Adrenal gland (tissue), 12 donors: ENCODE results near the gene HEPH. TPM values are rescaled to one million over a fixed set of nuclear protein-coding genes. Genes with fewer than 3 reads are reported as not detected.

ENCODE experiments used
- DNase-seq, 7 donors: peaks; one replicate each; pipeline ENCODE4 v3.0.0-alpha.2; 2019 to 2020
- H3K27ac ChIP-seq, 5 donors: fragments of 200-600 bp; sonication (generic) in 4 of 5; 1 replicate in 3 of 5; 2 replicates in 2 of 5; pipeline versions ENCODE4 v1.5.1 to v1.8.0; 2016 to 2020; ENCODE audit warnings: mild to moderate bottlenecking in 1 of 5
- H3K27me3 ChIP-seq: fragments of 200-600 bp; 2 replicates; pipeline ENCODE4 v1.8.0; 2021
- H3K36me3 ChIP-seq, 2 donors: fragments of 200-600 bp; replicated peaks in 1 of 2; 1 replicate in 1 of 2; 2 replicates in 1 of 2; pipeline versions ENCODE4 v1.5.1 to v1.8.0; 2018 to 2022
- H3K4me1 ChIP-seq, 2 donors: fragments of 200-600 bp; replicated peaks in 1 of 2; 1 replicate in 1 of 2; 2 replicates in 1 of 2; pipeline versions ENCODE4 v1.5.1 to v1.8.0; 2018 to 2021
- H3K4me3 ChIP-seq, 4 donors: fragments of 200-600 bp; sonication (generic) in 3 of 4; one replicate each; pipeline ENCODE4 v1.5.1; 2016 to 2018
- H3K9me3 ChIP-seq, 3 donors: fragments of 200-600 bp; sonication (generic) in 1 of 3; replicated peaks in 1 of 3; 1 replicate in 2 of 3; 2 replicates in 1 of 3; pipeline versions ENCODE4 v1.5.1 to v1.8.0; 2016 to 2021
- CTCF ChIP-seq, 6 experiments: fragments of 450-650 bp in 4 of 6; fragments of 200-600 bp in 2 of 6; sonication (generic) in 1 of 6; IDR thresholded peaks; 1 replicate in 5 of 6; 2 replicates in 1 of 6; pipeline versions ENCODE4 v1.5.1 to v1.8.0; 2016 to 2021; ENCODE audit warnings: antibody characterized with exemption in 6 of 6, mild to moderate bottlenecking in 2 of 6, moderate library complexity in 1 of 6
- POLR2A ChIP-seq, 2 donors: fragments of 450-650 bp; IDR thresholded peaks; one replicate each; pipeline ENCODE4 v1.6.1; 2017; ENCODE audit warnings: antibody characterized with exemption in 2 of 2, mild to moderate bottlenecking in 2 of 2, moderate library complexity in 1 of 2
- WGBS, 4 donors: extraction: QIAGEN DNeasy Blood & Tissue Kit in 2 of 4; methylation state at CpG; one replicate each; pipeline versions ENCODE4 v1.1.5 to v1.1.7; 2013 to 2017; 5-methylcytosine and 5-hydroxymethylcytosine counted together
- intact Hi-C, 2 donors: fragments of 100-400 bp; cut with DNase I; formaldehyde crosslinking; loops; one replicate each; pipeline versions ENCODE4 v1.14.1 to v1.15.0; 2022 to 2023
- polyA plus RNA-seq, 3 donors: library from polyadenylated mRNA; stranded (reverse); fragments of 200-250 nt in 2 of 3; fragments of 350-450 nt in 1 of 3; fragmentation: Illumina TruSeq in 1 of 3; extraction: RNeasy Lipid Tissue Mini Kit (QIAGEN cat#74804) in 1 of 3; gene quantifications; one replicate each; pipeline ENCODE4 v1.2.3, GENCODE V29; 2013 to 2014
- total RNA-seq, 9 donors: library from RNA; depleted of rRNA in 4 of 9; stranded (reverse); fragments of >200 nt in 4 of 9; fragments of 120-200 nt in 1 of 9; fragmentation: NEBNext Ultra II Directional in 1 of 9; extraction: Animal tissue kit (Norgen Biotek cat#: 25700) in 1 of 9; gene quantifications; one replicate each; pipeline versions ENCODE4 v1.1.0 to v1.2.4, GENCODE V29; 2013 to 2023
- donor health status: healthy with polysubstance abuse.
- donor health status: Bipolar disorder and iron deficiency.
- donor health status: DM: yes; HTN: yes; CAD: no.
- donor health status: DM: no; HTN: no; CAD: no.
- donor health status: DM: no; HTN: no; CAD: no.
- donor health status: DM: yes; HTN: yes; CAD: no.

HEPH gene
- total and polyA plus RNA-seq, 12 donors: 12.3 to 111 (median 45.3) TPM

- H3K36me3 ChIP-seq: no peaks in the 10 kb centered on the region
- DNase-seq: no peak
- intact Hi-C loops: no loop called here
- no peak overlapping the region for H3K4me3 ChIP-seq
- TF ChIP-seq POLR2A (IDR thresholded peaks at IDR 0.05) (no peak), CTCF (IDR thresholded peaks at IDR 0.05) (no peak)
- H3K27ac ChIP-seq: no peak overlapping the region
- no peaks in the 10 kb centered on the region for H3K27me3 ChIP-seq
- H3K9me3 ChIP-seq: no peaks in the 10 kb centered on the region
- H3K4me1 ChIP-seq: no peaks in the 10 kb centered on the region
These were observed 13.9 kb upstream of the HEPH start for GRCh38 chrX:66150163-66150562.

- Histone ChIP-seq H3K4me1 (no peaks in the 10 kb centered on the region), H3K27ac (no peak overlapping the region), H3K4me3 (no peak overlapping the region), H3K36me3 (no peaks in the 10 kb centered on the region), H3K9me3 (no peaks in the 10 kb centered on the region), H3K27me3 (no peaks in the 10 kb centered on the region)
- TF ChIP-seq POLR2A (IDR thresholded peaks at IDR 0.05) (no peak), CTCF (IDR thresholded peaks at IDR 0.05) (no peak)
- intact Hi-C loops: no loop called here
- WGBS, 4 donors: 62 to 93% (median 71%) methylated on average over 1 to 2 of the region's 2 CpGs
- no peak for DNase-seq
These were observed 1.7 kb upstream of the HEPH start for GRCh38 chrX:66162331-66162822.

- H3K9me3 ChIP-seq: no peaks in the 10 kb centered on the region
- no peaks in the 10 kb centered on the region for H3K4me1 ChIP-seq
- H3K36me3 ChIP-seq: no peaks in the 10 kb centered on the region
- 54 to 80% (median 76%) methylated on average over 1 of the region's 1 CpG for WGBS, 4 donors
- intact Hi-C loops: no loop called here
- DNase-seq: no peak
- TF ChIP-seq POLR2A (IDR thresholded peaks at IDR 0.05) (no peak), CTCF (IDR thresholded peaks at IDR 0.05) (no peak)
- H3K27me3 ChIP-seq: no peaks in the 10 kb centered on the region
- no peak overlapping the region for H3K4me3 ChIP-seq
- peak overlapping the region in 2 of 5 donors; percentile 58 to 76 for H3K27ac ChIP-seq
These were observed 600 bp upstream of the HEPH start for GRCh38 chrX:66163447-66163846.

- H3K4me3 ChIP-seq: peak overlapping the region in 2 of 4 donors; percentile 3 to 62
- no peaks in the 10 kb centered on the region for H3K27me3 ChIP-seq
- no peak for TF ChIP-seq CTCF (IDR thresholded peaks at IDR 0.05)
- no peak for TF ChIP-seq POLR2A (IDR thresholded peaks at IDR 0.05)
- intact Hi-C loops: no loop called here
- DNase-seq: no peak
- no peaks in the 10 kb centered on the region for H3K9me3 ChIP-seq
- H3K27ac ChIP-seq: peak overlapping the region in 2 of 5 donors; percentile 58 to 76
- H3K4me1 ChIP-seq: no peaks in the 10 kb centered on the region
- WGBS, 4 donors: 11 to 26% (median 18%) methylated on average over 3 of the region's 3 CpGs
- no peaks in the 10 kb centered on the region for H3K36me3 ChIP-seq
These were observed 423 bp downstream of the HEPH start for GRCh38 chrX:66164470-66164869.
